ENCODE measurements around the gene PALB2.

GRCh38 chr16:23584186-23585076, 56.7 kb downstream of the PALB2 start:
- TF ChIP-seq POLR2A (IDR thresholded peaks at IDR 0.05) (no peak), CTCF (IDR thresholded peaks at IDR 0.05) (no peak), POLR2AphosphoS5 (IDR thresholded peaks at IDR 0.05) (no peak)

Measured in breast epithelium (tissue), 3 donors.